SU-DHL-6 (cell line): ENCODE data around the gene GNPTAB.
"Not testable (repeated sequence)": the region's sequence is repeated elsewhere in the genome, so short reads cannot be mapped to it uniquely, and the experiment has no call there.

Experiments
- EZH2phosphoT487 ChIP-seq: fragments of 200-600 bp; sonication (generic), shearing (Covaris generic); conservative IDR thresholded peaks from 2 replicates; pipeline ENCODE4 v1.6.1; 2018; ENCODE audit warnings: mild to moderate bottlenecking, antibody characterized with exemption, low read length, moderate library complexity, mixed read lengths
- TF ChIP-seq, protein P1 (sequence below): fragments of 200-600 bp; sonication (generic); IDR thresholded peaks from one replicate; pipeline ENCODE4 v1.5.1; 2017; ENCODE audit warnings: antibody characterized with exemption, mild to moderate bottlenecking, low read length, moderate library complexity; ENCODE audit not compliant: insufficient read depth, poor library complexity, severe bottlenecking

DNA sequence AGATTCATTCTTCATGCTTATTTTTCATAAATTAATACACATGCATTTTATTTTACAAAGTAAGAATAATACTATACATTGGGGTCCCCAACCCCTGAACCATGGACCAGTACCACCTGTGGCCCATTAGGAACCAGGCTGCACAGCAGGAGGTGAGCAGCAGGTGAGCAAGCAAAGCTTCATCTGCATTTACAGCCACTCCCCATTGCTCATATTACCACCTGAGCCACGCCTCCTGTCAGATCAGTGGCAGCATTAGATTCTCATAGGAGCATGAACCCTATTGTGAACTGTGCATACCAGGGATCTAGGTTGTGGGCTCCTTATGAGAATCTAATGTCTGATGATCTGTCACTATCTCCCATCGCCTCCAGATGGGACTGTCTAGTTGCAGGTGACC is 30.9 kb upstream of the GNPTAB start:
- TF ChIP-seq, protein P1, sequence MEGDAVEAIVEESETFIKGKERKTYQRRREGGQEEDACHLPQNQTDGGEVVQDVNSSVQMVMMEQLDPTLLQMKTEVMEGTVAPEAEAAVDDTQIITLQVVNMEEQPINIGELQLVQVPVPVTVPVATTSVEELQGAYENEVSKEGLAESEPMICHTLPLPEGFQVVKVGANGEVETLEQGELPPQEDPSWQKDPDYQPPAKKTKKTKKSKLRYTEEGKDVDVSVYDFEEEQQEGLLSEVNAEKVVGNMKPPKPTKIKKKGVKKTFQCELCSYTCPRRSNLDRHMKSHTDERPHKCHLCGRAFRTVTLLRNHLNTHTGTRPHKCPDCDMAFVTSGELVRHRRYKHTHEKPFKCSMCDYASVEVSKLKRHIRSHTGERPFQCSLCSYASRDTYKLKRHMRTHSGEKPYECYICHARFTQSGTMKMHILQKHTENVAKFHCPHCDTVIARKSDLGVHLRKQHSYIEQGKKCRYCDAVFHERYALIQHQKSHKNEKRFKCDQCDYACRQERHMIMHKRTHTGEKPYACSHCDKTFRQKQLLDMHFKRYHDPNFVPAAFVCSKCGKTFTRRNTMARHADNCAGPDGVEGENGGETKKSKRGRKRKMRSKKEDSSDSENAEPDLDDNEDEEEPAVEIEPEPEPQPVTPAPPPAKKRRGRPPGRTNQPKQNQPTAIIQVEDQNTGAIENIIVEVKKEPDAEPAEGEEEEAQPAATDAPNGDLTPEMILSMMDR, result not testable (repeated sequence)
- TF ChIP-seq EZH2phosphoT487, result not testable (repeated sequence)
